Measurements from ENCODE around the gene TXNDC8.

GRCh38 chr9:110309681-110310080, 28.0 kb downstream of the TXNDC8 start:
- TF ChIP-seq CTCF (IDR thresholded peaks at IDR 0.05) (no peak), POLR2A (IDR thresholded peaks at IDR 0.05) (no peak), POLR2AphosphoS5 (IDR thresholded peaks at IDR 0.05) (no peak)

Measured in sigmoid colon (tissue), 4 donors.